HG03354 (cell line): ENCODE results near the gene TMED6.
A peak's percentile ranks its signal among the peaks of the same experiment; 100 is the strongest.
"Not testable (repeated sequence)": the region's sequence is repeated elsewhere in the genome, so short reads cannot be mapped to it uniquely, and the experiment has no call there.

Source experiments
- ATAC-seq: cut with Tn5 transposase; IDR thresholded peaks from one replicate; pipeline ENCODE4 v1.9.1; 2021; ENCODE audit warnings: mild to moderate bottlenecking; ENCODE audit not compliant: unreplicated experiment, poor library complexity, severe bottlenecking

Gene TMED6

GRCh38 chr16:69364088-69364487 is 12.5 kb upstream of the TMED6 start:
- no peak for ATAC-seq

DNA sequence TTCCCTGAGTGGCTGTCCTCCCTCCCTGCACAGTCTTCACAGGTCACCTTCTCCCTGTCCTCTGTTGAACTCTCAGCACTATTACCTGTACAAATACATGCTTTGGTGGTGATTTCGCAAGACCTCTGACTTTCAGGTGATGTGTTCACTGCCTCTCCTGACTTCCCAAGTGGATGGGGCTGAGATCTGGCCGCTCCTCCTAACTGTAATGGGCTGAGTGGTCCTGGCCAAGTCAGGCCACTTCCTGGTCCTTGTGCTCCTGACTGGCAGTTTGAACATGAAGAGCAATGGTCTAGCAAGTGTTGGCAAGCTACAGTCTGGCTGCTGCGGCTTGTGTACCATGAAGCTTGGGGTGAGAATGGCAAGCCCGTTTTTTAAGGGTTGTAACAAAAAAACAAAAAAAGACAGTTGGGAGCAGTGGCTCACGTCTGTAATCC is 11.7 kb upstream of the TMED6 start:
- no peak for ATAC-seq

DNA sequence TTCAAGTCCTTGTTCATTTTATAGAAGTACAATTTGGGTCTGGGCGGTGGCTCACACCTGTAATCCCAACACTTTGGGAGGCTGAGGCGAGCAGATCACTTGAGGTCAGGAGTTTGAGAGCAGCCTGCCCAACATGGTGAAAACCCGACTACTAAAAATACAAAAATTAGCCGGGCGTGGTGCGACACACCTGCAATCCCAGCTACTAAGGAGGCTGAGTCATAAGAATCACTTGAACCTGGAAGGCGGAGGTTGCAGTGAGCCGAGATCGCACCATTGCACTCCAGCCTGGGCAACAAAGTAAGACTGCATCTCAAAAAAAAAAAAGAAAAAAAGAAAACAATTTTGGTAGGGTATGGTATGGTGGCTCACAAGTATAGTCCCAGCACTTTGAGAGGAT is 8.5 kb upstream of the TMED6 start:
- not testable (repeated sequence) for ATAC-seq

DNA sequence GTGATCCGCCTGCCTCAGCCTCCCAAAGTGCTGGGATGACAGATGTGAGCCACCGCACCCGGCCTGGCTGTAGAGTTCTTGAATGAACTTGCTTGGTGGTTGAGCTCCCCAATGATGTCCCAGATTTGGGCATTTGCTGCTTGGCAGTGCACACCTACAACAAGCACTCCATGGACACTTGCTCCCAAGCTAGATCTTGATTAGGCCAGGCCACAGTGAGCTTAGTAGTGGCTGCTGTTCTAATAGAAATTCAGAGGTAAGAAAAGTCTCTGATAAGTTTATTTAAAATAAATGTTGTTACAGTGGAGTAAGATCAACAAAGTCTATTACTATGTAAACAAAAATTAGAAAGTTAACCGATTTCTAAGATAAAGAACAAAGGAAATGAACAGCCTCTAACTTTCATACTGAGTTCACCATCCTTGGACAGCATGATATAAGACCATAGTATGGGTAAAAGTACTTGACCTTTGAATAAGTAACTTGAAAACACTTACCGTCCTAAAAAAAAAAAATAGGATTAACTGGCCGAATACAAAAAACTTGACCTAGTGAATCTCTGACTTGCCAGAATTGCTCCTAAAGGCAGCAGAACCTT is 951 bp downstream of the TMED6 start:
- ATAC-seq: no peak

DNA sequence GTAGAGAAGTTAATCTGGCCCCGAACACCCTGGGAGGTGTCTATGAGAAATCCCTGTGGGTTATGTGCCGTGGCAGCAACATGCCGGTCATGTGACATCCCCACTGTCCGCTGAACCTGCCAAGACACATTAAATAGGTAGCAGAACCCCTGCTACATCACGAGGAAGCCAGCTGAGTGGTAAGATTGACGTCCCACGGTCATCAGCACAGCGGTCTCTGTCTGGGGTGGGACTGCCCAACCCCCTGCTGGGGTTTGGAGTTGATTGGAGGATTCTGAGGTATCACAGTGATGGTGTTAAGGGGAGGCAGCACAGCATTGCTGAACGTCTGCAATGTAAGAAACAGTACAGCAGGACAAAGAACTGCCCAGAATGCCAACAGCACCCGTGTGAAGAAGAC is 2.0 kb downstream of the TMED6 start:
- ATAC-seq: no peak

DNA sequence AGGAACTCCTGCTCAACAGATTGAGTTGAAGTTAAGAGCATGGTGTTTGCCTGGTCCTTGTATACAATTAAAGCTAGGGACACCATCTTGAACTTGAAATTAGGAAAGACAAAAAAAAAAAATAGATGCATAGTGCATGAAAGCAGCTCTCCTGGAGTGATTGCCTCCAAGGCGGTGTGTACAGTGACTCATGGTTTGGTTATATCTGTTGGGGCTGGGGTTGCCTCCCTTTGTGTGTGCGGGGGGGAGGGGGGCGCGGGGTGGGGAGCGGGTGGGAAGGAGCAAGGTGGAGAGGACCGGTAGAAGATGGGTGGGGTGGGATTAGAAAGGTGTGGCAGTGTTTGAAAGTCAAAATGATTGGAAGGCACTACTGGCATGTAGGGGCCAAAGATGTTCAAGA is 3.4 kb downstream of the TMED6 start:
- no peak for ATAC-seq

GRCh38 chr16:69346683-69347082 is 4.9 kb downstream of the TMED6 start:
- no peak for ATAC-seq

DNA sequence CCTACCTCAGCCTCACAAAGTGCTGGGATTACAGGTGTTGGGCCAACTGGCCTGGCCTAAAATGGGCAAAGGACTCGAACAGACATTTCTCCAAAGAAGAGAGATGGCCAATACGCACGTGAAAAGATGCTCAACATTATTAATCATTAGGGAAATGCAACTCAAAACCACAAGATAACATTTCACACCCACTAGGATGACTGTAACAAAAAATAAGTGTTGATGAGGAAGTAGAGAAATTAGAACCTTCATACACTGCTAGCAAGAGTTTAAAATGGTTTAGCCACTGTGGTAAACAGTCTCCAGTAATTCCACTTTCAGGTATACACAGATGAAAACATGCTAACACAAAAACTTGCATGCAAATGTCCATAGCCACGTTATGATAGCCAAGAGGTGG is 5.7 kb downstream of the TMED6 start:
- ATAC-seq: no peak

GRCh38 chr16:69344171-69344570 is 7.4 kb downstream of the TMED6 start:
- ATAC-seq: no peak

- ATAC-seq: no peak
Measured at GRCh38 chr16:69340095-69340644, 11.4 kb downstream of the TMED6 start.

DNA sequence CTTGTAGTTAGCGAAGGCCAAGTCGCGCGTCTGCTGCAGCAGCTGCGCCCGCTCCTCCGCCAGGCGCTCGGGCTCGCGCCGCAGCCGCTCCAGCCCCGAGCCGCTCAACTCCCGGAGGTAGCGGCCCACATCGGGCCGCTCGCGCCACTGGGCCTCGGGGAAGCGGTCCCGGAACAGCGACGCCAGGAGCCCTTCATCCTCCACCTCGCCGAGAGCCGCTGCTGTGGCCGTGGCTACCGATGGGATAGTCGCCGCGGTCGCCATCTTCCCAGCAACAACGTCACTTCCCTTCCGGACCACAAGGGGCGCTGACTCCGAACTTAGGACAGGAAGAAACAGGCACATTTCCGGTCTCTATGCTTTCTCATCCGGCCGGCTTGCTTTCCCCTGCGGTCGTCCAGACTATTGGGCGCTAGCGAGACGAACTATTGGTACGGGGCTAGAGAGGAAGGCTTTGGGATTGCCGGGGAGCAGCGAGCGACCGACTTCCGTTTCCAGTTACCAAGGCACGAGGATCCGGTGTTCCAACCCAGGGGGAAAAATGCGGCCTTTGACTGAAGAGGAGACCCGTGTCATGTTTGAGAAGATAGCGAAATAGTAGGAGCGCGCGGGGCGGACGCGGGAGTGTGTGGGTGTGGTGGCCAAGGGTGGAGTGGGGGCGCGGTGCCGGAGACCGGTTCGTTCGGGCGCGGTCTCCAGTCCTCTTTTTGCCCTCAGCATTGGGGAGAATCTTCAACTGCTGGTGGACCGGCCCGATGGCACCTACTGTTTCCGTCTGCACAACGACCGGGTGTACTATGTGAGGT is 12.1 kb downstream of the TMED6 start, which contains the start of the genes COG8 and NIP7:
TSS of gene COG8 (minus strand) at position 276 of the 806 bp plus-strand sequence. CDS start at position 264, 12 bp downstream.
TSS of gene NIP7 (plus strand) at position 484 of the 806 bp plus-strand sequence. CDS start at position 542, 58 bp downstream.
- ATAC-seq: peak; percentile 93

GRCh38 chr16:69338557-69339288 is 12.9 kb downstream of the TMED6 start:
- no peak for ATAC-seq

- no peak for ATAC-seq
Measured at GRCh38 chr16:69334696-69335095, 16.9 kb downstream of the TMED6 start.

- peak; percentile 95 for ATAC-seq
Measured at GRCh38 chr16:69330286-69331109, 21.1 kb downstream of the TMED6 start, which contains the start of gene PDF. Gene PDF (minus strand): TSS chr16:69330588. CDS start chr16:69330570, 18 bp downstream.

DNA sequence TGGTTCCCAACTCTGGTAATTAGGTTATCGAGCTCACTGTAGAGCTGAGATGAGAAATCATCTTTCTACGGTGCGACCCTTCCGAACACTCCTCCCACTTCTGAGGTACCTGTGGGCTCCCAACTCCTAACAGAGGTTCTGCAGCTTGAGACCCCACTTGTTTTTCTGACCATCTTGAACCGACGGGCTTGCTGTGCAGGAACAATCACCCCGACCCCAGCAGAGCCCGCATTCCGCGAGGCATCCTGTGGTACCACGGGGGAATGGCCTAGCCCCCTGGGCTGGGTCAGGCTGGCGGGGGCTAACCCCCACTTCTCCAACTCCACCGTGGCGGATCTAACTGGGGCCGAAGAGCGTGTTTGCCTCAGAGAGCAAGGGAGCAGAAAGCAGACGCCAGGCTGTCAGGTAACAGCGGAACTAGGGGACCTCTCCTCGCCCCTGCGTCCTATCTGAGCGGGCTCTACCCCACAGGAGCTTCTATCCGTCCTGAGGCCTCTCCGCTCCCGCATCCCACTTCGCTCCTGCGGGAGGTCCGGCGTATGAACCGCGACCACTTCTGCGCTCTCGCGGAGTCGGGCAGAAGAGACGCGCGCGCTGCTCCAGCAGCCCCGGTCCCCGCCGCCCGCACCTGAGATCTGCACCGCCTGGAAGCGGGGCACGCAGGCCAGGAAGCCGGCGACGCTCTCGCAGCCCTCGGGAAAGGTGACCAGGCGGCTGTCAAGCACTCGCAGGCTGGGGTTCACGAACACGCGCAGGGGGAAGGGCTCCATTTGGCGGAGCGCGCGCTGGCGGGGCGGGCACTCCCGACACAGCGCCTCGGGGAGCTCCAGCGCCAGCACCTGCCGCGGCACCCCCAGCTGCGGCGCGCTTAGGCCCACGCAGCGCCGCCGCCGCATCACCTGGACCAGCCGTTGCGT is 22.0 kb downstream of the TMED6 start:
- peak; percentile 52 for ATAC-seq

DNA sequence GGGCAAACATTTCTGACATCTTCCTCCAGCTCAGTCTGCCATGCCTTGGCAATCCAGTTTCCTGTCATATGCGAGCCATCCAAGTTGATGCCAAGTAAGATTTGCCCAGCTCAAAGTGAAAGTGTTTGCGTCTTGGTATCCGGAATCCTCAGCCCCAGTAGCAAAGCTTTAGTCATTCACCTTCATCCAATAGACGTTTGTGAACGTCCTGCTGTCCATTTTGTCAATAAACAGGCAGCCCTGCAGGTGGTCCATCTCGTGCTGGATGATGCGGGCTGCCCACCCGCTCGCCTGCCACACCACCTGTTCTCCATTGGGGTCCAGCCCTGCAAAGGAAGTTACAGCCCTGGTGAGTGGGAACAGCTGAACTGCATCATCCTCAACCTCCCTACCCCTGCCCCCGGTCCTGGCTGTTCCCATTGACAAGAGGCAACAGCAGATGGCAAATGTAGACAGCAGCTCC is 22.7 kb downstream of the TMED6 start:
- no peak for ATAC-seq

- ATAC-seq: no peak
Measured at GRCh38 chr16:69327585-69328310, 23.8 kb downstream of the TMED6 start.
